K562 (cell line): ENCODE data around the gene EFEMP2.

Source experiments
- ETV5 ChIP-seq: sonication (generic); formaldehyde crosslinking; IDR thresholded peaks from 2 replicates; pipeline ENCODE4 v1.4.0; 2020; ENCODE audit warnings: low read depth, mild to moderate bottlenecking, missing genetic modification reagents
- LARP7 ChIP-seq: fragments of 450-650 bp; IDR thresholded peaks from 2 replicates; pipeline ENCODE4 v1.6.1; 2016
- NFE2L1 ChIP-seq: fragments of 450-650 bp; IDR thresholded peaks from 2 replicates; pipeline ENCODE4 v1.6.1; 2016; ENCODE audit warnings: missing genetic modification characterization, low read depth, mild to moderate bottlenecking, missing compliant biosample characterization, moderate library complexity, borderline replicate concordance
- RREB1 ChIP-seq: fragments of 250-450 bp; sonication (Bioruptor Pico); IDR thresholded peaks from 2 replicates; pipeline ENCODE4 v1.4.0; 2020

- TF ChIP-seq LARP7 (0 out of 2 replicates have a peak, but pooled peaks have one; percentile 75), ETV5 (CRISPR knock-in tag) (no peak; the same call in 1 of the 2 replicates), NFE2L1 (tag) (no peak), RREB1 (peak; percentile 71)
Measured at GRCh38 chr11:65919141-65919572, 46.6 kb upstream of the EFEMP2 start, which contains the start of gene DRAP1.
